Anterior cingulate cortex (tissue), 58 donors: Measurements from ENCODE around the gene SOCS3.

Experiments used
- DNase-seq, 58 donors: peaks; one replicate each; lab custom pipeline; 2025; lab: John Stamatoyannopoulos, UW

Gene SOCS3, protein sequence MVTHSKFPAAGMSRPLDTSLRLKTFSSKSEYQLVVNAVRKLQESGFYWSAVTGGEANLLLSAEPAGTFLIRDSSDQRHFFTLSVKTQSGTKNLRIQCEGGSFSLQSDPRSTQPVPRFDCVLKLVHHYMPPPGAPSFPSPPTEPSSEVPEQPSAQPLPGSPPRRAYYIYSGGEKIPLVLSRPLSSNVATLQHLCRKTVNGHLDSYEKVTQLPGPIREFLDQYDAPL

DNA sequence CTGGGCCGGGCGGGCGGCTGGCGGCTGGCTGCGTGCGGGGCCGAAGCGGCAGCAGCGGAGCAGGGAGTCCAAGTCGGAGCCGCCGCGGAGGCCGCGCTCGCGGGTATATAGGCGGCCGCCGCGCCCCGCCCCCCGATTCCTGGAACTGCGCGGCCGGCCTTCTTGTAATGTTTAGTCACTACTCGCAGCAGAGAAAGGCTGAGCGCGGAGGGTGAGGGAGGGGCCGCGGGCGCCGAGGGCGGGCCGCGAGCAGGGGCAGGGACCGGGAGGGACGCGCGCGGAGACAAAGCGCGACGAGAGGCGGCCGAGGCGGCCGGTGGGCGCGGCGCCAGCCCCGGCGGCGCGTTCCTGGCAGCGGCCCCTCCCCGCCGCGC is at the start of gene SOCS3:
Gene SOCS3 (minus strand): TSS at position 81 of the 374 bp plus-strand sequence. CDS start 982 bp downstream, outside the sequence.
- peak in 54 of 58 donors; percentile 15 to 95 (median 69) for DNase-seq

DNA sequence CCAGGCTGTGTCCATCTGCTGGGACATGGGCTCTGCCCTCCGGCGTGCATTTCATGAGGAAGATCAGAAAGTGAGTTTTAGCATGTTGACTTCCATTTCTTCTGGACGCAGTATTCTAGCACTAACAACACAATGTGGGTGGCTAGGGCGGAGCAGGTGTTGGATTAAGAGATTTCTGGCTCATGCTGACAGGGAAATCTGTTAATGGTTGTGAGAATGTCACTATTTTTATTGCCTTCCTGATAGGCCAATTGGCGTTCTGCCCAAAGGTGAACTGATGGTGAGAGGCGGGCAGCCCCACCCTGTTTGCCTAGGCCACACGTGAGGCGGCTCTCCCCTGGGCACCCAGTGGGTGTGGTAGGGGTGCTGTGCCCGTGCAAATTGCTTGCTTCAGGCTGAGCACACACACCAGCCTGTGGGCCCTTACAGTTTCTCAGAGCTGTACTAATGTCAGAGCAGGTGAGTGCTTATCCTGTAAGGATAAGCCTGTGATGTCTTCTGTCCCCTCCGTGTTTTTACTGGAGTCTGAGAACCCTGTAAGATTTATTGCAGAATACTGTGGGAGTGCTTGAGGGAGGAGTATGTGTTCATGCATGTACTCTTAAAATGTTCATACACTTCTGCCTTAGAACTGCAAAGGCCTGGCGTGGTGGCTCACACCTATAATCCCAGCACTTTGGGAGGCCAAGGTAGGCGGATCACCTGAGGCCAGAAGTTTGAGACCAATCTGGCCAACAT is 49.5 kb upstream of the SOCS3 start:
- no peak for DNase-seq

DNA sequence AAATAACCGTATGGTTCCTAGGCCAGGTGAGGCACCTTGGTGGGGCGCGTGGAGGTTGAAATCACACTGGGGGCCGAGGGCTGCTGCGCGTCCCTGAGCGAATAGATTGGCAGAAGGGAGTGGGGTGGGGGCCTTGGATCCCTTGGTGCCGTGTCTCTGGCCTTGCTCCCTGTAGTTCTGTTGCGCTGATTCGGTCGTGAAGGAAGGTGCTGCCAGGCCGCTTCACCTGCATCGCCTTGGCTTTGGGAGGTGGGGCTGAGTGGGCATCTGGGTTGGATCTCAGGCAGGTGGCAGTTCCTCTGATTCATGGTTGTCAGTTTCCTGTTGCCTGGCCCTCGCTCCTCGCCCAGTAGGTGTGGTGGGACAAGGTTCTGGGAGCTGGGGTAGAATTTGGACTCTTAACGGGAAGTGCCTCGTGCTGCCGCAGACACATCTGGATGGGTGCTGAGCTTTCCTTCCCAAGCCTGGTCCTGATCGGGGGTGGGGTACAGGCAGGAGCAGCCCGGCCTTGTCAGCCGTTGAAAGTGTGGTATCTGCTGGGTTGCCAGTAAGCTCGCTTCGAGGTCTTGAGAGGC is 48.7 kb upstream of the SOCS3 start:
- DNase-seq: no peak

DNA sequence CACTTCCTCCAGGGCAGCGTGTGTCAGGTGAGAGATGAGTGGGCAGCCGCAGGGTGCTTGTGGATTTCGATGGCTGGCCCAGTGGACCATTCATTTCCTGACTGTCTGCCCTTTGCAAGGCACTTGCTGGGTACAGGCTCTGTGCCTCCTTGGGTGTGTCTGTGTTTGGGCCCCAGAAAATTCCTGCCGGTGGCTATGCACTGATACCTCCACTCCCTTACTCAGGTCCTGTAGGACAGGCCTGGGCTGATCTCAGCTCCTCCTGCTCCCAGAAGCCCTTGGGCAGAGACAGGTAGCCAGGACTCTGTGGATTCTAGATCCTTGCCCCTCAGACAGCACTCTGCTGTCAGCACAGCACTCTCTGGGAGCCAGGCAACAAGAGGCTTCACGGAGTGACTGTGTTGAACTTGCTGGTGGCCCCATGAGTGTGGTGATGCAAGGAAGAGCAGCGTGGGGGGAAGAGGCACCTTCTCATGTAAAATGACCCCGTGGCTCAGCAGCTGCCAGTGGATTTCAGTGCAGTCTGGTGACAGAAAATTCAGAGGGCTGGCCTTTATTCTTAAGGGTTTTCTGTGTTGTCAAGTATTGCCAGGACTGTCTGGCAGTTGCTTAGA is 47.6 kb upstream of the SOCS3 start:
- DNase-seq: no peak

DNA sequence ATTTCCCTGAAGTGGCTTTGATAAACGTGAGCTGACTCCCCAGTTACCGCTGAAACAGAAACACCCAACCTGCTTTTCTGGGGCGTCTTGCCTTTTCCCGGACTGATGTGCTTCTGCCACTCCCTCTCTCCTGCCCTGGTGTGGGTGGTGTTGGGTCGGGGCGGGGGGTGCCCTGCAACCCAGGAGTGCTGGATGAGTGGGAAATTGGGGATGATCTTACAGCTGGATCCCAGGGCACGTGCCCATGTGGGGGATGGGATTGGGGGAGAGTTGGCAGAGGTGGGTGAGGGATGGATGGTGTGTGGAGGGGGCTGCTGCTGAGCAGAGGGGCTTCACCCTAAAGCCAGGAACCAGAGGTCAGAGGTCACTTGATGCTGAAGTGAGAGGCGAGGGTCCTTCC is 47.0 kb upstream of the SOCS3 start:
- DNase-seq: no peak

DNA sequence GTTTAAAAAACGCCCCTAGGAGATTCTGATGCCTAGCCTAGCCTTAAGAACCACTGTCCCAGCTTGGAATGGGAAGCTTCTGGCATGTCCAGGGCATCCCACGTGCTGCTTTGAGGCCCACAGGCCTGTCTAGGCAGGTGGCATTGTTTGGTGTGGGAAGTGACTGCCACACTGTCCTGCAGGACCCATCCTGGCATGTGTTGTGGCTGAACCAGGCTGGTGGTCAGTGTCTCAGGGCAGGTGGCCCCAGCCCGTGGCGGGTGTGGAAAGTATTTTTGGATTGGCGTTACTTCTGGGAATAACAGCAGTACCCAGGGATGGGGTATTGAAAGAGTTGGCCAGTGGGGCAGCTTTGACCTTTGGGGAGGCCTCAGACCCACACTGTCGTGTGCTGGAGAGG is 46.5 kb upstream of the SOCS3 start:
- no peak for DNase-seq

DNA sequence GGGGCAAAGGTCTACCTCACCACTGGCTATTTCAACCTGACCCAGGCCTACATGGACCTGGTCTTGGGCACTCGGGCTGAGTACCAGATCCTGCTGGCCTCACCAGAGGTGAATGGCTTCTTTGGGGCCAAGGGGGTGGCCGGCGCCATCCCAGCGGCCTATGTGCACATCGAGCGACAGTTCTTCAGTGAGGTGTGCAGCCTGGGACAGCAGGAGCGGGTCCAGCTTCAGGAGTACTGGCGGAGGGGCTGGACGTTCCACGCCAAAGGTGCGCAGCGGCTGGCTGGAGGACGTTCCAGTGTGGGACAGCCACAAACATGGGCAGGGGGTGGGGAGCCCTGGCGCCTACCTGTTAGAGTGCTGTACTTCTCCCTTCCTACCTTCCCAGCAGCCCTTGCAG is 43.9 kb upstream of the SOCS3 start:
- DNase-seq: no peak

DNA sequence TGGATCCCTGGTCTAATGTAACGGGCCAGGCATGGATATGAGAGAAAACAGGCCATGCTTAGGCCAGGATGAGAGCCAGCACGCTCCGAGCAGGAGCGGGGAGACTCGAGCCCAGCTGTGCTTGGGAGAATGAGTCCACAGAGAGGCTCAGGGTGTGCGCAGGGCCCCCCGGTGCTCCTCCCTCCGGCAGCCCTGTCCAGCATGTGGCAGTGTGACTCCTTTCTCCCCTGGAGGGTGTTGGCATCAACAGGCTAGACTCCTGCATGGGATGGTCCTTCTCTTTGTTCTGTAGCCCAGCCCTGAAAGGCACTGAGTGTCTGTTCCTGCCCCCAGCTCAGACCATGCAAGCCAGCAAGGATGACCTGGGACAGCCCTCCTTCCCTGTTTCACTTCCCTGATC is 42.0 kb upstream of the SOCS3 start:
- DNase-seq: no peak

DNA sequence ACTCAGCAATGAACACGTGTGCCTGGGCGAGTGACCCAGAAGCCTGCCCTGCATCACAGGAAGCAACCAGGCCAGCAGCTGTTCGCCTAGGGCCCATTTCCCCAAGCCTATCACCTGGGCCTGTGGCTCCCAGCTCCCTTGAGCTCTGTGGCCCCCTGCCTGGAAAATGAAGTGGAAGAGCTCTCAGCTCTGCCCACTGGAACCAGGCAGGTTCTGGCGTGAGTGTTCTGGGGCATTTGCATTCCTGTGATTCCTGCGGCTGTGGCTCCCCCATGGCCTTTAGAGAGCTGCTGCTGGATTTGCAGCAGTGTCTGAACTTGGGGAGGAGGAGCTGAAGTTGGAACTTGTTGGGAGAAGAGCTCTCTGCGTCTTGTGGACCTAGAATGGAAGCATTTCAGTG is 41.4 kb upstream of the SOCS3 start:
- no peak for DNase-seq

DNA sequence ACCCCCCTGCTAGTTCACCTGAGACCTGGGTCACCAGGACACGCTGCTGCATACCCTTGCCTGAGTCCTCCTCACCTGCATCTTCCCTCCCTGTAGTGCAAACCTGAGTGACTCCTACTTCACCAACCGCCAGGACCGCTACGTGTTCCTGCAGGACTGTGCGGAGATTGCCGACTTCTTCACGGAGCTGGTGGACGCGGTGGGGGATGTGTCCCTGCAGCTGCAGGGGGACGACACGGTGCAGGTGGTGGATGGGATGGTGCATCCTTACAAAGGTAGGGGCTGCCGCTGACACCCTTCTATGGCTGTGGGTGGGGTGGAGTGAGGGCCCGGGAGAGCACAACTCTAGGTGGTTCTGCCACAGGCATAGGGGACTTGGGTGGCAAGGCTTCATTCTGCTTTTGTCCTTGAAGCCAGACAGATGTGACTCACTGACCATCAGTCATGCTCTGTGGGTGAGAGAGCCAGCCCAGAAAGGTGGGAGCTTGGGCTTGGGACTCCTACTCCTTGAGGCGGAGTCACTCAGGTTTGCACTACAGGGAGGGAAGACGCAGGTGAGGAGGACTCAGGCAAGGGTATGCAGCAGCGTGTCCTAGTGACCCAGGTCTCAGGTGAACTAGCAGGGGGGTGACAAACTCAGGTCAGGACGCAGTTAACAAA is 40.8 kb upstream of the SOCS3 start:
- no peak for DNase-seq

DNA sequence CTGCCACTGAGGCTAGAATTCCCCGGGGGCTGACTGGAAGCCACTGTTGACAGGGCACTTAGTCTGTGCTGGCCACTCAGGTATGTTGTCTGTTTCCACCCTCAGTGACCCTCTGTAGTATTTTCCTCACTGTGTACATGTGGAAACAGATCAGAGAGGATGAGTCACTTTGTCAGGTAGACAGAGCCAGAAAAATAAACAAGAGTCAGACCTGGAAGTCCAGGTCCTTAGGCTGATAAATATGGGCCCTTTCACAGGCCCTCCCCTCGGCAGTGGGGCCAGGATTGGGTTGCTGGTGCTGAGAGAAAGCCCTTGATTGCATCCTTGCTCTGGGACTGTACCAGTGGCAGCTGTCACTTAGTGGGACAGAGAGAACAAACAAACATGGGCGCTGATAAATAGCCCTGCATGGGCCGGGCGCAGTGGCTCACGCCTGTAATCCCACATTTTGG is 39.8 kb upstream of the SOCS3 start:
- no peak for DNase-seq

DNA sequence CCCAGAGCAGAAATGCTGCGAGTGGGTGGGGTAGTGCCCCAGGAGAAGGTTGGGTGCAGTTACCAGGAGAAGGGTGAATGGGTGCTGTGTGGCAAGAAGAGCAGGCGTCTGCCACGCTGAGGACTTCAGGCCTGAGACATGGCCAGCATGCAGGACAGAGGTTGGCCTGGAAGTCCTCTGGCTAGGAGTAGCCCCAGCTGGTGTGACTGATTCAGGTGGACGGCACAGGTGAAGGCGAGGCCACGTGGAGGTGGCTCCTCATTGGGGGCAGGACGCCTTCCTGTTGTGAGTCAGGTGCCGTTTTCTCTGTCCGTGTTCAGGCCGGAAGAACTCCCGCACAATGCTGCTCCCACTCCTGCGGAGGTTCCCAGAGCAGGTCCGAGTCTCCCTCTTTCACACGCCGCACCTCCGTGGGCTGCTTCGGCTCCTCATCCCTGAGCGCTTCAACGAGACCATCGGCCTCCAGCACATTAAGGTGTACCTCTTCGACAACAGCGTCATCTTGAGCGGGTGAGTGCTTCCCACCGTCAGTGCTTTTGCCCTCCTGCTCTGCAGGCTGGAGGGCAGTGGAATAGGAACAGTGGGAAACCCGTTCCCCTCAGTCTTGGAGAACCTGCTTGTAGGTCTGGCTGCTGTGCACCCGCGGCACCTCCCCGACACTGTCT is 39.3 kb upstream of the SOCS3 start:
- DNase-seq: no peak

DNA sequence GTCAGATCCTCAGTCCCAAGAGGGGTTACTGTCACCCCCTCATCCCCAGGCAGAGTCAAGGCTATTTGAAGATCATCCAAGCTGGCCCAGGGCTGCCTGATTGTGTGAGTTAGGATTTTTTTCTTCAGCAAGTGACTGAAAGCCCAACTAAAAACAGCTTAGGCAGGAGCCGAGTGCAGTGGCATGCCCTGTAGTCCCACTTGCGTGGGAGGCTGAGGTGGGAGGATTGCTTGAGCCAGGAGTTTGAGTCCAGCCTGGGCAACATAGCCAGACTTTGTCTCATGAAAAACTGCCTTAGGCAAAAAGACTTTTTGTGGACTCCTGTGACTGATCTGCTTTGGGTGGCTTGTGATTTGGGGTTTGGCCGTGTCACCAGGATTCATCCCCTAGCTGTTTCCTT is 38.5 kb upstream of the SOCS3 start:
- no peak for DNase-seq

DNA sequence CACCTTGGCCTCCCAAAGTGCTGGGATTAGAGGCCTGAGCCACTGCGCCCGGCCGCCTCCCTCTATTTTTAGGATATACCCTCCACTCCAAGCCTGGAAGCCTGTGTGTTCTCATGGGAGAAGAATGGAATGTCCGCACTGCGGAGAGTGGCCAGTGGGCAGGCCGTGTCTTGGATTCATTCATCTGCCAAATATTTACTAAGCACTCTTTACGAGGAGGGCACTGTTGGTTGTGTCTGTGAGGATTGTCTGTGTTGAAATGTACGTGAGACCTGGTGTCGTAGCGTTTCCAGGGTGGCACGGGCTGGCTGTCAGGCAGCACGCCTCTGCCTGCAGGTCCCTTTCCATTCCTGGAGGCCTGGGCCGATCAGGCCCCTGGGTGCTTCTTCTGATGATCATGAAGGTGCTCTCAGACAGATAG is 37.8 kb upstream of the SOCS3 start:
- no peak for DNase-seq

DNA sequence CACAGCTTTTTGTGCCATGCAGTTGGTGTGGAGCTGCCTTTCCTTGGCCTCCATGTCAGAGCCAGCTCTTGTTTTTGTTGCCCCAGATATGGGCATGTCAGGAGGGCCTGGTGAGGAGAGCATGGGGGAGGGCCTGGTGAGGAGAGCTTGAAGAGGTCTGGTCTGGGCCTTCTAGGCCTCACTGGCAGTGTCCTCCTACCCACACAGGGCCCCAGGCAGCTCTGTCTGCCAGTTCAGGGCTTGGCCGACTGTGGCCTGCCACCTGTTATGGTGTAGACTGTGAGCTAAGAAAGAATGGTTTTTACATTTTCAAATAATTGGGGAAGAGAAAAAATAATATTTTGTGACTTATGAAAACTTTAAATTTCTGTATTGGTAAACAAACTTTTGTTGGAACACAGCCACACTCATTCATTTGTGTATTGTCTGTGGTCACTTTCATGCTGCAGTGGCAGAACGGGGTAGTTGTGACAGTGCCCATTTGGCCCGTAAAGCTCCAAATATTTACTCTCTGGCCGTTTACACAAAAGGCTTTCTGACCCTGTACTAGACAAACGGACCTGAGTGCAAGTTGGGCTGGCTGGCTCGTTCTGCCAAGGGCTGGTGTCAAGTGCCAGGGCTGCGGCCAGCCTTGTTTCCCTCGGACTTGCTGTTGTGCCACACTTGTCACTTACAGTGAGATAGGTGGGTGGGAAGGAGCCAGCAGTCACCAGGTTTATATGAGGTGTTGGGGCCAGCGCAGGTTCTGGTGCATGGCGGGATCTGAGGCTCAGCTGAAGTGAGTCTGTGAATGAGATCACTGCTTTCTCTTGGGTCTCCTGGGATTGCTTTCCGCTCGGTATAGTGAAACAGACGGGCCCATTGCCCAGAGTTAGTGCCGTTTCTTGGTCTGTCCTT is 36.8 kb upstream of the SOCS3 start:
- peak in 6 of 58 donors; percentile 10 to 38 (median 26) for DNase-seq

DNA sequence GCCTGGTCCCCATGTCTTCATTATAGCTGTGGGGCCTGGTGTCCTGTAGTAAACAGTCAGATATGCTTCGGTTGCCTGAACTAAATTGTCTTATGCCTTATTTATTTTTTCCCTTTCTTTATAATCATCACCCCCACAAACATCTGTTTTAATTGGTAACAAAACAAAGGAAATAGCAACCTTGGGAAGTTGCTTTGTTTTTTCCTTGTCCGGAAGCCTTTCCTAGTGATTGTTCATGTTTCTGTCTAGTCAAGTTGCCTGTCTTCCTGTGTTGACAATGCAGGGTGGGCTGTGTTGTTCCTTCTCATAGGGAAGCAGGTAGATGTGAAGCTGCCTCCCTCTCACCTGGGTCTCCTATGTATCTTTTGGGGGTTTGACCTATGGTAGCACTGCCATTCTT is 35.3 kb upstream of the SOCS3 start:
- no peak for DNase-seq

DNA sequence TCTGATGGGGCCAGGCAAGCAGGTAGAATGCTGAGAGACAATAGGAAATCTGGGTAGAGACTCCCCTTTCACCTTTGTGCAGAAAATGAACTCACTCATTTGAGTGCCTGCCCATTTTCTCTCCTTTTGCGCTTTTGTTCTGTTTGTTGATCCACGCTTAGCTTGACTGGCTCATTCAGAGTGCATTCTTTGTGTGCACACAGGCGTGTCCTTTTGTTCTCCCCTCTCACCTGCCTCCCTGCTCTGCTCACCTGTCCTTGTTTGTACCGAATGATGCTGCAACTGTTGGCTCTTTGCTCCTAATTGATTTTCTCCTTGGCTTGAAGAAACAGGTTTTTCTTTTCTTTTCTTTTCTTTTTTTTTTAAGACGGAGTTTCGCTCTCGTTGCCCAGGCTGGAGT is 34.3 kb upstream of the SOCS3 start:
- DNase-seq: no peak

DNA sequence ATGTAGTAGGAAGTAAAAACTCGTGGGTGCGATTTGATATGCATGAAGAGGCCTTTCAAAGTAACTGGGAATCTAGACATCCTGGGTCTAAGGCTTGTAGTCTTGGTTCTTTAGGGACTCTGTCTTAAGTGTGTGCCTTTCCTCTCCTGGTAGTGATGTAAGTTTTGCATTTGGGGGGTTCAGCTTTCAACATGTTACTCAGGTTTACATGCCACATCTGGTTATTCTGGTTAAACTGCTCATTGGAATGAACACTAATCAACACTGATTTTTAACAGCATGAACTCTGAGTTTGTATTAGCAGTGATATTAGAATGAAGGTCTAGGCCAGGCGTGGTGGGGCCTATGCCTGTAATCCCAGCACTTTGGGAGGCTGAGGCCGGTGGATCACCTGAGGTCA is 33.7 kb upstream of the SOCS3 start:
- DNase-seq: no peak

DNA sequence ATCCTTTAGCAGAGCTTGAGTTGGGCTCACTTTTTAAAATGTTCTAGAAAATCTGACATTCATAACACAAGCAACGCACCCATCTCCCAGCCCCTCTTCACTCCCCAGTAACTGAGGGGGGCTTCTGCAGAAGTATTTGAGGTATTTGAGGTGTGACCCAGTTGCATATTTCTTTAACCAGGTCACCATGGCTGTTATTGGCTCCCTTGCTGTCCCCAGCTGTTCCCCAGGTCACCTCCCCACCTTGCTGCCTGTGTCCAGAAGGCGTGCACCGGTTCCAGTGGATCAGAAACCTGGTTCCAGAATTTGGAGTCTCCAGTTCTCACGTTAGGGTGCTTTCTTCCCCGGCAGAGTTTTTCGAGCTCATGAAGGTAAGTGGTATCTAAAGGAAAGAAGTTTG is 32.4 kb upstream of the SOCS3 start:
- no peak for DNase-seq
